NCI-H128 (cell line): ENCODE results near the gene SHOX.
"Not testable (repeated sequence)": the region's sequence is repeated elsewhere in the genome, so short reads cannot be mapped to it uniquely, and the experiment has no call there.

Experiments
- DNase-seq: peaks from one replicate; lab custom pipeline; 2025; ENCODE audit not compliant: unreplicated experiment; lab: John Stamatoyannopoulos, UW

SHOX gene

DNA sequence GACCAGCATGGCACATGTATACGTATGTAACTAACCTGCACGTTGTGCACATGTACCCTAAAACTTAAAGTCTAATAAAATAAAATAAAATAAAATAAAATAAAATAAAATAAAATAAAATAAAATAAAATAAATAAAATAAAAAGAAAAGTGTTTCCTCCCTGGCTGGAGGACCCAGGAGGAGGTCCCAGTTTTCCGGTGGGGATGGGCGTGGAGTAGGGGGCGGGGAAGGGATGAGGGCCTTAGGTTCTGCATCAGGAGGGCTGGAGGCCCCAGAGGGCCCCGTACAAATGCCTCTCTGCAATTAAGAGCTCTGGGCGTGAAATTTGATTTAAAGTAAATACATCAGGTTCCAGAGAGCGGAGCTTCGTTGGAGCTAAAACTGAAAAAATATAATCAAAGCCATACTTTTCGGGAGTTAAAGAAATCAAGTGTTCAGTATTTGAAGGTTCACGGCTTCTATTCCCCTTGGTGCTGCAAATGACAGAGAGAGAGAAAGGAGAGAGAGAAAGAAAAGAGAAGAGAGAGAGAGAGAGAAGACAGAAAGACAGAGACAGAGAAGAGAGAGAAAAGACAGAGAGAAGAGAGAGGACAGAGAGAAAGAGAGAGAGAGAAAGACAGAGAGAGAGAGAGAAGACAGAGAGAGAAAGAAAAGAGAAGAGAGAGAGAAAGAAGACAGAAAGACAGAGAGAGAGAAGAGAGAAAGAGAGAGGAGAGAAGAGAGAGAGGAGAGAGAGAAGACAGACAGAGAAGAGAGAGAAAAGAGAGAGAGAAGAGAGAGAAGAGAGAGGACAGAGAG lies 8.7 kb upstream of the SHOX start:
- no peak for DNase-seq

DNA sequence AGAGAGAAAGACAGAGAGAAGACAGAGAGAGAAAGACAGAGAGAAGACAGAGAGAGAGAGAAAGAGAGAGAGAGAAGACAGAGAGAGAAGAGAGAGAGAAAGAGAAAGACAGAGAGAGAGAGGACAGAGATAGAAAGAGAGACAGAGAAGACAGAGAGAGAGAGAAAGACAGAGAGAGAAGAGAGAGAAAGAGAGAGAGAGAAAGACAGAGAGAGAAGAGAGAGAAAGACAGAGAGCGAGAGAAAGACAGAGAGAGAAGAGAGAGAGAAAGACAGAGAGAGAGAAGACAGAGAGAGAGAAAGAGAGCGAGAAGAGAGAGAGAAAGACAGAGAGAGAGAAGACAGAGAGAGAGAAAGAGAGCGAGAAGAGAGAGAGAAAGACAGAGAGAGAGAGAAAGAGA lies 7.8 kb upstream of the SHOX start:
- not testable (repeated sequence) for DNase-seq

DNA sequence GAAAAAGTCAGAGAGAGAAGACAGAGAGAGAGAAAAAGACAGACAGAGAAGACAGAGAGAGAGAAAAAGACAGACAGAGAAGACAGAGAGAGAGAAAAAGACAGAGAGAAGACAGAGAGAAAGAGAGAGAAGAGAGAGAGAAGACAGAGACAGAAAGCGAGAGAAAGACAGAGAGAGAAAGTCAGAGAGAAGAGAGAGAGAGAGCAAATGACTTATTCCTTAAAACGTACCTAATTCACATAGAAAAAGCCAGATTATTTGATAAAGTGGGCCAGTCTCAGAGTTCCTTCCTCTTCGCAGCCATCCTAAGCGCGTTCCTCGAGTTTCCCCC lies 7.4 kb upstream of the SHOX start:
- DNase-seq = no peak

DNA sequence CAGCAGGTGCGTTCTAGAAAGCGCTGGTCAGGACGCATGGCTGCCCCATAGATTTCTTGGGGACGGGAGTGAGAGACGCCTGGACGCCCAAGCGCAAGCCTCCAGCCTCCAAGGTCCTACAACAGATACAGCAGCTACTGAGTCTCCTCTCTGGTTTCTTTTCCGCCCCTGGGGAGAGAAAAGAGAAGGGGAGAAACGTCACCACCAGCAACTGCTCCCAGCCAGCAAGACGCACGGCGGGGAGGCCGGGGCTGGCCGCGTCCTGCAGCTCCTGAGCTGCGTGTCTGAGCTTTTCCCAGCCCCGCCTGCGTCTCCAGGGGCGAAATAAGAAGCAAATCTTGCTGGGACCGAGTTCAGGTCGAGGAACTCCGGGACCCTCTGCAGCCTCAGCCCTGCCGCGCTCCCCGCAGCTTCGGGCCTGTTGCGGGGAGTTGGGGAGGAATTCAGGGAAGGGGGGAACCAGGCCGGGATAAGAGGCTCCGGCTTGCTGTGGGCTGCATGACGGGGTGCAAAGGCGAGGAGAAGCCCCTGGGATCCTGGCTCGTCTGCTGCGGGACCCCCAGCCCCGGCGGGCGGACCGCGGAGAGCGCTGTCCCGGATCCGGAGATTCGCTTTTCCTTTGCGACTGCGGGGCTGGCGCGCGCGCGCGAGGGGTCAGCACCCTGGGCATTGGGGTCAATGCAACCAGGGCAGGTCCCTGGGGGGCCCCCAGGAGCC lies 6.8 kb upstream of the SHOX start:
- no peak for DNase-seq

DNA sequence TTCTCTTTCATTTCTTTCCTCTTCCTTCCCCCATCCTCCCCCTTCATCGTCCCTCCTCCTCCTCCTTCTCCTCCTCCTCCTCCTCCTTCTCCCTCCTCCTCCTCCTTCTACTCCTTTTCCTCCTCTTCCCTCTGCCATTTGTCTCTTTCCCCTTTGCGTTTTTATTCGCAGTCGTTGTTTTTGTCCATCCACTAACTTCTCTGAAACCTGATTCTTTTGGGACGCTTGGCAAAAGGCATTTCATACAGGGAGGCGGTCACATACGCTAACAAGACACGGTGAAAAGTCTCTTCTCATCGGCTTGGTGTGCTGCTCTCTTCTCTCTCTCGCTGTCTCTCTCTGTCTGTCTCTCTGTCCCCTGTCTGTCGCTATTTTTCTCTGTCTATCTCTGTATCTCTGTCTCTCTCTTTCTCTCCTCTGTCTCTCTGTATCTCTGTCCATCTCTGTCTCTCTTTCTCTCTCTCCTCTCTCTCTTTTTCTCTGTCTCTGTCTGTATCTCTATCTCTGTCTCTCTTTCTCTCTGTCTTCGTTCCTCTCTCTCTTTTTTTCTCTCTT lies 5.4 kb upstream of the SHOX start:
- DNase-seq = no peak

DNA sequence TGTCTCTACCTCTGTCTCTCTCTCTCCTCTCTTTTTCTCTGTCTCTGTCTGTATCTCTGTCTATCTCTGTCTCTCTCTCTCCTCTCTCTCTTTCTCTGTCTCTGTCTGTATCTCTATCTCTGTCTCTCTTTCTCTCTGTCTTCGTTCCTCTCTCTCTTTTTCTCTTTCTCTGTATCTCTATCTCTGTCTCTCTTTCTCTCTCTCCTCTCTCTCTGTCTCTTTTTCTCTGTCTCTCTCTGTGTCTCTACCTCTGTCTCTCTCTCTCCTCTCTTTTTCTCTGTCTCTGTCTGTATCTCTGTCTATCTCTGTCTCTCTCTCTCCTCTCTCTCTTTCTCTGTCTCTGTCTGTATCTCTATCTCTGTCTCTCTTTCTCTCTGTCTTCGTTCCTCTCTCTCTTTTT lies 4.5 kb upstream of the SHOX start:
- DNase-seq = not testable (repeated sequence)

DNA sequence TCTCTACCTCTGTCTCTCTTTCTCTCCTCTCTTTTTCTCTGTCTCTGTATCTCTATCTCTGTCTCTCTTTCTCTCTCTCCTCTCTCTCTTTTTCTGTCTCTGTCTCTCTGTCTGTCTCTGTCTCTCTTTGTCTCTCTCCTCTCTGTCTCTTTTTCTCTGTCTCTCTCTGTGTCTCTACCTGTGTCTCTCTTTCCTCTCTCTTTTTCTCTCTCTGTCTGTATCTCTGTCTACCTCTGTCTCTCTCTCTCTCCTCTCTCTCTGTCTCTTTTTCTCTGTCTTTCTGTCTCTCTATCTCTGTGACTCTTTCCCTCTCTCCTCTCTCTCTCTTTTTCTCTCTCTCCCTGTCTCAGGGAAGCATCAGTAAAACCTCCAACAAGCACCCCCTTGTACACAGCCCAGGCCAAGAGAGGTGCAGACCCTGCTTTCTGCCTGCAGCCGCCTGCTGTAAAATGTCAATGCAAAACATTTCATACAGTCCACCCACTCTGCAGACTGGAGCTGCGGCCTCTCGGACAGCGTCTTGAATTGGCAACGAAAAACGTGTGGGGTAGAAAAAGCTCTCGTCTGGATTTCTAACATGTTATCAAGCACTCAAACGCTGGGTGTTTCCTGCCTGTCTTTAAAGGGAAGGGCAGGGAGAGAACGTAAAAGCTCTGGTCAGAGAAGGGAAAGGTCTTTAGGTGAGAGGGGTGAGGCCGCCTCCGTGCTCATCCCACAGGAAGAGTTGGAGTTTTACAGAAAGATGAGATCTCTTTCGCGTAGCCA lies 3.7 kb upstream of the SHOX start:
- DNase-seq = no peak

DNA sequence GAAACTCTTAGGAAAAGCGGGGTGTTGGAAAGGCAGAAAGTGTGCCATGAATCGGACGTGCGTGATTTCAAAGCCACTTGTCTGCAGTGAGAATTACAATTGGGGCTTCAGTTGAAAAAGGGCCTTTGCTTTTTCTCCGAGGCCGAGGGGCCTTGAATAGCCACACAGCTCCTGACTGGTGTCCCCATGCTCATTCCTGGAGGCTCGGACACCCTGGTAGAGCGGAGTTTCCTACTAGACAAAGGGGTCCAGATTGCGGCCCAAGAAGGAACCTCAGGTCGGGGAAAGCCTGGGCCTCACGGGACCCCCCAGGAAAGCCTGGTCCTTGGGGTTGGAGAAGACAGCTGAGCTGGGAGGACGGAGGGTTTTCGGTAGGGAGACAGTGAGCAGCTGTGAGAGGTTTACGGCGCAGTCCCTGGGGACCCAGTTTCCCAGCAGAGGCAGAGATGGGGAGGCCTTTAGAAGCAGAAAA lies 3.0 kb upstream of the SHOX start:
- DNase-seq = no peak

DNA sequence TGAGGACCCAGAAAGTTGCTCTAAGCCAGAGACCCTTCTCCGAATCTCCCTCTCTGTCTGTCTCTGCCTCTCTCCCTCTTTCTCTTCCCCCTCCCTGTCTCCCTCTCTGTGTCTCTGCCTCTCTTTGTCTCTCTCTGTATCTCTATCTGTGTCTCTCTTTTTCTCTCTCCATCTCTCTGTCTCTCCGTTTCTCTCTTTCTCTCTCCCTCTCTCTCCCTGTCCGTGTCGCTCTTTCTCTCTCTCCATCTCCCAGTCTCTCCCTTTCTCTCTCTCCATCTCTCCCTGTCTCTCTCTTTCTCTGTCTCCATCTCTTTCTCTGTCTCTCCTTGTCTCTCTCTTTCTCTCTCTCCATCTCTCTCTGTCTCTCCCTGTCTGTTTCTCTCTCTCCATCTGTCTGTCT lies 2.6 kb upstream of the SHOX start:
- no peak for DNase-seq

DNA sequence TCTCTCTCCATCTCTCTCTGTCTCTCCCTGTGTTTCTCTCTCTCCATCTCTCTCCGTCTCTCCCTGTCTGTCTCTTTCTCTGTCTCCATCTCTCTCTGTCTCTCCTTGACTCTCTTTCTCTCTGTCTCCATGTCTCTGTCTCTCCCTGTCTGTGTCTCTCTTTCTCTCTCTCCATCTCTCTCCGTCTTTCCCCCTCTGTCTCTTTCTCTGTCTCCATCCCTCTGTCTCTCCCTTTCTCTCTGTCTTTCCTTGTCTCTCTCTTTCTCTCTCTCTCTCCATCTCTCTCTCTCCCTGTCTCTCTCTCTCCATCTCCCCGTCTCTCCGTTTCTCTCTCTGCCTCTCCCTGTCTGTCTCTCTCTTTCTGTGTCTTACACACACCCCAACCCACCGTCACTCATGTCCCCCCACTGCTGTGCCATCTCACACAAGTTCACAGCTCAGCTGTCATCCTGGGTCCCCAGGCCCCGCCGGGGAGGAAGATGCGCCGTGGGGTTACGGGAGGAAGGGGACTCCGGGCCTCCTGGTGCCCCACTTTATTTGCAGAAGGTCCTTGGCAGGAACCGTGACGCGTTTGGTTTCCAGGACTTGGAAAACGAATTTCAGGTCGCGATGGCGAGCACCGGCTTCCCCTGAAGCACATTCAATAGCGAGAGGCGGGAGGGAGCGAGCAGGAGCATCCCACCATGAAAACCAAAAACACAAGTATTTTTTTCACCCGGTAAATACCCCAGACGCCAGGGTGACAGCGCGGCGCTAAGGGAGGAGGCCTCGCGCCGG lies 1.2 kb upstream of the SHOX start:
- DNase-seq = no peak

DNA sequence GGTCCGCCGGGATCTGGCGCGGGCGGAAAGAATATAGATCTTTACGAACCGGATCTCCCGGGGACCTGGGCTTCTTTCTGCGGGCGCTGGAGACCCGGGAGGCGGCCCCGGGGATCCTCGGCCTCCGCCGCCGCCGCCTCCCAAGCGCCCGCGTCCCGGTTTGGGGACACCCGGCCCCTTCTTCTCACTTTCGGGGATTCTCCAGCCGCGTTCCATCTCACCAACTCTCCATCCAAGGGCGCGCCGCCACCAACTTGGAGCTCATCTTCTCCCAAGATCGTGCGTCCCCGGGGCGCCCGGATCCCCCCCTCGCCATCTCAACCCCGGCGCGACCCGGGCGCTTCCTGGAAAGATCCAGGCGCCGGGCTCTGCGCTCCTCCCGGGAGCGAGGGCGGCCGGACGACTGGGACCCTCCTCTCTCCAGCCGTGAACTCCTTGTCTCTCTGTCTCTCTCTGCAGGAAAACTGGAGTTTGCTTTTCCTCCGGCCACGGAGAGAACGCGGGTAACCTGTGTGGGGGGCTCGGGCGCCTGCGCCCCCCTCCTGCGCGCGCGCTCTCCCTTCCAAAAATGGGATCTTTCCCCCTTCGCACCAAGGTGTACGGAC lies 482 bp upstream of the SHOX start:
- no peak for DNase-seq

DNA sequence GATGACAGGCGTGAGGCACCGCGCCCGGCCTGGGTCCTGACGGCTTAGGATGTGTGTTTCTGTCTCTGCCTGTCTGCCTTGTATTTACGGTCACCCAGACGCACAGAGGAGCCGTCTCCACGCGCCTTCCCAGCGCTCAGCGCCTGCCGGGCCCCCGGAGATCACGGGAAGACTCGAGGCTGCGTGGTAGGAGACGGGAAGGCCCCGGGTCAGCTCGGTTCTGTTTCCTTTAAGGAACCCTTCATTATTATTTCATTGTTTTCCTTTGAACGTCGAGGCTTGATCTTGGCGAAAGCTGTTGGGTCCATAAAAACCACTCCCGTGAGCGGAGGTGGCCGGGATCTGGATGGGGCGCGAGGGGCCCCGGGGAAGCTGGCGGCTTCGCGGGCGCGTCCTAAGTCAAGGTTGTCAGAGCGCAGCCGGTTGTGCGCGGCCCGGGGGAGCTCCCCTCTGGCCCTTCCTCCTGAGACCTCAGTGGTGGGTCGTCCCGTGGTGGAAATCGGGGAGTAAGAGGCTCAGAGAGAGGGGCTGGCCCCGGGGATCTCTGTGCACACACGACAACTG lies 1.3 kb downstream of the SHOX start:
- no peak for DNase-seq

DNA sequence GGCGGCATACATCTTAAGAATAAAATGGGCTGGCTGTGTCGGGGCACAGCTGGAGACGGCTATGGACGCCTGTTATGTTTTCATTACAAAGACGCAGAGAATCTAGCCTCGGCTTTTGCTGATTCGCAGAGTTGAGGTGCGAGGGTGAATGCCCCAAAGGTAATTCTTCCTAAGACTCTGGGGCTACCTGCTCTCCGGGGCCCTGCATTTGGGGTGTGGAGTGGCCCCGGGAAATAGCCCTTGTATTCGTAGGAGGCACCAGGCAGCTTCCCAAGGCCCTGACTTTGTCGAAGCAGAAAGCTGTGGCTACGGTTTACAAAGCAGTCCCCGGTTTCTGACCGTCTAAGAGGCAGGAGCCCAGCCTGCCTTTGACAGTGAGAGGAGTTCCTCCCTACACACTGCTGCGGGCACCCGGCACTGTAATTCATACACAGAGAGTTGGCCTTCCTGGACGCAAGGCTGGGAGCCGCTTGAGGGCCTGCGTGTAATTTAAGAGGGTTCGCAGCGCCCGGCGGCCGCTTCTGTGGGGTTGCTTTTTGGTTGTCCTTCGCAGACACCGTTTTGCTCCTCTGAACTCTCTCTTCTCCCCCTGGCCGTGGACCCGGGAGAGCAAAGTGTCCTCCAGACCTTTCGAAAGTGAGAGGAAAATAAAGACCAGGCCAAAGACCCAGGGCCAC lies 1.9 kb downstream of the SHOX start:
- no peak for DNase-seq

DNA sequence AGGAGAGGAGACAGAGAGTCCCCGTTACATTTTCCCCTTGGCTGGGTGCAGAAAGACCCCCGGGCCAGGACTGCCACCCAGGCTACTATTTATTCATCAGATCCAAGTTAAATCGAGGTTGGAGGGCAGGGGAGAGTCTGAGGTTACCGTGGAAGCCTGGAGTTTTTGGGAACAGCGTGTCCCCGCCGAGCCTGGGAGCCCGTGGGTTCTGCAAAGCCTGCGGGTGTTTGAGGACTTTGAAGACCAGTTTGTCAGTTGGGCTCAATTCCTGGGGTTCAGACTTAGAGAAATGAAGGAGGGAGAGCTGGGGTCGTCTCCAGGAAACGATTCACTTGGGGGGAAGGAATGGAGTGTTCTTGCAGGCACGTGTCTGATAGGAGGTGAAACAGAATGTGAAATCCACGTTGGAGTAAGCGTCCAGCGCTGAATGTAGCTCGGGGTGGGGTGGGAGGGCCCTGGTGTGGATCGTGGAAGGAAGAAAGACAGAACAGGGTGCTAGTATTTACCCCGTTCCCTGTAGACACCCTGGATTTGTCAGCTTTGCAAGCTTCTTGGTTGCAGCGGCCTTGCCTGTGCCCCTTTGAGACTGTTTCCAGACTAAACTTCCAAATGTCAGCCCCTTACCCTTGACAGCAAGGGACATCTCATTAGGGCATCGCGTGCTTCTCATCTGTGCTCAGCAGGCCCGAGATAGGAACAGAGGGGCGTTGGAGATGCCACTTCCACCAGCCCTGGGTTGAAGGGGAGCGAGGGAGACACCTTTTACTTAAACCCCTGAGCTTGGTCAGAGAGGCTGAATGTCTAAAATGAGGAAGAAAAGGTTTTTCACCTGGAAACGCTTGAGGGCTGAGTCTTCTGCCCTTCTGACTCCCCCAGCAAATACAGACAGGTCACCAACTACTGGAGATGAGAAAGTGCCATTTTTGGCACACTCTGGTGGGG lies 2.7 kb downstream of the SHOX start:
- DNase-seq = no peak

DNA sequence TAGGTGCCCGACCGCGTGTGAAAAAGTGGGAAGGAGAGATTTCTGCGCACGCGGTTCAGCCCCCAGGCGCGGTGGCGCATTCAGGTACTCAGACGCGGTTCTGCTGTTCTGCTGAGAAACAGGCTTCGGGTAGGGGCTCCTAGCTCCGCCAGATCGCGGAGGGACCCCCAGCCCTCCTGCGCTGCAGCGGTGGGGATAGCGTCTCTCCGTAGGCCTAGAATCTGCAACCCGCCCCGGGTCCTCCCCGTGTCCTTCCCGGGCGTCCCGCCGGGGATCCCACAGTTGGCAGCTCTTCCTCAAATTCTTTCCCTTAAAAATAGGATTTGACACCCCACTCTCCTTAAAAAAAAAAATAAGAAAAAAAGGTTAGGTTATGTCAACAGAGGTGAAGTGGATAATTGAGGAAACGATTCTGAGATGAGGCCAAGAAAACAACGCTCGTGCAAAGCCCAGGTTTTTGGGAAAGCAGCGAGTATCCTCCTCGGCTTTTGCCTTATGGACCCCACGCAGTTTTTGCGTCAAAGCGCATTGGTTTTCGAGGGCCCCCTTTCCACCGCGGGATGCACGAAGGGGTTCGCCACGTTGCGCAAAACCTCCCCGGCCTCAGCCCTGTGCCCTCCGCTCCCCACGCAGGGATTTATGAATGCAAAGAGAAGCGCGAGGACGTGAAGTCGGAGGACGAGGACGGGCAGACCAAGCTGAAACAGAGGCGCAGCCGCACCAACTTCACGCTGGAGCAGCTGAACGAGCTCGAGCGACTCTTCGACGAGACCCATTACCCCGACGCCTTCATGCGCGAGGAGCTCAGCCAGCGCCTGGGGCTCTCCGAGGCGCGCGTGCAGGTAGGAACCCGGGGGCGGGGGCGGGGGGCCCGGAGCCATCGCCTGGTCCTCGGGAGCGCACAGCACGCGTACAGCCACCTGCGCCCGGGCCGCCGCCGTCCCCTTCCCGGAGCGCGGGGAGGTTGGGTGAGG lies 3.7 kb downstream of the SHOX start:
- no peak for DNase-seq

DNA sequence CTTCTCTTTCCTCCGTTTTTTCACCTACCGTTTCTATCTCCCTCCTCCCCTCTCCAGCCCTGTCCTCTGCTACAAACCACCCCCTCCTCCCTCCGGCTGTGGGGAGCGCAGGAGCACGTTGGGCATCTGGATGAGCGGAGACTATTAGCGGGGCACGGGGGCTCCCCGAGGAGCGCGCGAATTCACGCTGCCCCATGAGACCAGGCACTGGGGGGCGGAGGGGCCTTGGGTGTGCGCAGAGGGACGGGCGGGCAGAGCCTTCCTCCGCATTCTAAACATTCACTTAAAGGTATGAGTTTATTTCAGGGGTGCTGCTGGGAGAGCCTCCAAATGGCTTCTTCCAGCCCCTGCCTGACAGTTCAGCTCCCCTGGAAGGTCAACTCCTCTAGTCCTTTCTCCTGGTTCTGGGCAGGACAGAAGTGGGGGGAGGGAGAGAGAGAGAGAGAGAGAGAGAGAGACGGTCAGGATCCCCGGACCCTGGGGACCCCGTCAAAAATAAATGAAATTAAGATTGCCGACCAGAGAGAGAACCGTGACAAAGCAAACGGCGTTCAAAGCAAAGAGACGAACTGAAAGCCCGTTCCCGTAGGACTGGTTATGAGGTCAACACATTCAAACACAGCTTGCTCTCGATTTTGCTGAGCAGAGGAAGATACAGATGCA lies 5.0 kb downstream of the SHOX start:
- no peak for DNase-seq
